ENCODE data around the gene GARNL3.

The GARNL3 gene

DNA sequence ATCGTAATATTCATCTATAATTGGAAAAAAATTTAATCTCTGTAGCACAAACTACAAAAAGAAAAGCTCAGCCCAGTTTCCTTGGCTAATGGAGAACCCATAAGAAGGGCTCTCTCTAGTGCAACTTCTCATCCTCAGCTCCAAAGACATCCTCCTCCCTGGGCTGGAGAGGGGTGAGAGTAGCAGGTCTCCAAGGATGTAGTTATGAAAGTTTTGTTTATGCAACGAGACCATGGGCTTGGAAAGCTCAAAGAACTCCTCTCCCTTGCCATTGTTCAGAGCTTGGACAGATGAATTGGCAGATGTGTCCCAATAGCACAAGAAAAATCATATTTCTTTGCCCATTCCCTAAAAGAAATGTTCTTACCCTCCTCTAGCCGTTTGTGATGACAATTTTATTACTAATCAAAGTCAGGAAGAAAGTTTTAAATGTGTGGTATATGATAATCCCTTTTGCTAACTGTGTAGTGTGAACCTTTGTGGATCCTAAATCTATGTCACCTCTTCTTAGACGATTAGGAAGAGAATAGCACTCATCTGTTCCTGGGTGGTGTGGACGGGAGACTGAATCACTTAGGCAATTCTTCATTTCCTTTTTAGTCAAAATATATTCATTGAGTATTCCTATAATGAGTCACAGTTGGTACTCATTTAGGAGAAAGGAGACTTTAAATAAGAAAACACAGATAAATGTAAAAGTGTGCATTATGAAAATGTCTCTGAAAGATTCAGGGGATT lies 52.2 kb downstream of the GARNL3 start:
- DNase-seq, result no peak

DNA sequence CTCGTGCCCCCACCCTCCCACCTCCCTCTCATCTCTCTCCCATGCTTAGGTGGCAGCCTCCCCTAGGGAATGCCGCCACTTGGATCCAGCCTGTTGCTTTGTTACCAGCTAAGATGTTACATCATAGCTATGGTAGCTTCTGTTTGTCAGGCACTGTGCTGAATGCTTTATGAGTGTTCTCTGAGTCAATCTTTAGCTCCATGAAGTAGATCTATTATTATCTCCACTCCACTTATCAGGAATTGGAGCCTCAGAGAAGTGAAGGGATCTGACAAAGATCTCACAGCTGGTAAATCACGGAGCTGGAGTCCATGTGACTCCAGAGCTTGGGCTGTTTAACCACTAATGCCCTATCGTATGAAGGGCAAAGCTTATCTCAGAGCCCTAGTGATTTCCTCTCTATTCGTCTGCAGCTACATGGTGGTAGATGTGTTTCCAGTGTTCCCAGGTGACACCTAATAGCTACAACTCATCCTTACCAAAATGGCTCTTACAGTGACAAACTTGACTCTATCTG lies 54.1 kb downstream of the GARNL3 start:
- peak; percentile 27 for DNase-seq

DNA sequence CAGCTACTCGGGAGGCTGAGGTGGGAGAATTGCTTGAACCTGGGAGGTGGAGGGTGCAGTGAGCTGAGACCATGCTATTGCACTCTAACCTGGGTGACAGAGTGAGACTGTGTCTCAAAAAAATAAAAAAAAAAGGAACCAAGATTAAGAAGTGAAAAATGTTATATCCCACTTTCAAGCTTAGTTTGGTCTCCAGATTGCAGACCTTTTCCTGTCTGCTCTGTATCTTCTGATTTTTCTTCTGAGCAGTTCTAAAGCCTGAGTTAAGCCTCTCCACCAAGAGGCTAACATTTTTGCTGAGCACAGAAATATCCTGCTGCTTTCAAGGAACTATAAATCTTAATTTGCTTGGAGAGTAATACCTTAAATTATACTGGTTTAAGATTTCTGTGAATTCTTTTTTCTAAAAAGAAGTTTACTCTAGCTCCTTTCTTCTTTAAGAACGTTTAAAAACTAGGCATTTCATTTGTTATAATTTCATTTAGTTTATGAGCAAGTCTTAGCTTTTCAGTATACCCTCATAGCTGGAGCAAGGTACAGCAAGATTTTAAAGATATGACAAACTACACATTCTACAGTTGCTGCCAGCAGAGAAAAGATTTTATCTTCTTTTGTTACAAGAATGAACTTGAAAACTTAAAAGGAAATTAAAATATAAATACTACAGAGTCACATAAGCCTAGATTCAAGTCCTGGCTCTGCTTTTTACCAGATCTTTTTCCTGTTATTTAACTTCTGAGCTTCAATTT lies 55.0 kb downstream of the GARNL3 start:
- no peak for DNase-seq

DNA sequence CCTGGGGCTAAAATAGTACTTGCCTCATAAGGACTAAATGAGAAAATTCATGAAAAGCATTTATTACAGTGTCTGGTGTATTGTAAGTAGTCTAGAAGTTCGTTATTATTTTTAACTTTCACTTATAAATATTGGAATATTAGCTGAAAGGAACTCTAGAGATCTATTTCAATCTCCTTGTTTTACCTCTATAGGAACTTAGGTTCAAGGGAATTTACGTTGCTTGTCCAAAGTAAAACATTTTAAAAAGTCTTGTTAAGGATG lies 55.5 kb downstream of the GARNL3 start:
- DNase-seq, result no peak

DNA sequence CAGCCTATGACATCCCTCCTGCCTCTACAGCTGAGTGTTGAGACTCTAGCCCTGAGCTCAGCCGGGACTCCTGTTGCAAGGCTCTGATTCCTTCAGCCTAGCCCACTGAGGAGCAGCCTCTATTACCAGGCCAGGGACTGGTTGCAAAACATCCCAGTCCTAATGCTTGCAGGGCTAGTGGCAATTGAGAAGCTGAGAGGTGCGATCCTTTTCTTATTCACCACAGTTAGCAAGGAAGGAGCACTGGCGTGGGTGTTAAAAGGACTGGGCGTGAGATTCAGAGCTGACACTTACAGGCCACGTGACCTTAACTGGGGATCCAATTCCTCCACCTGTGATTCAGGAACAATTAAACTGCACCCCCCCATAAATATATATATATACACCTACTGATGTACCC lies 58.8 kb downstream of the GARNL3 start:
- no peak for DNase-seq

DNA sequence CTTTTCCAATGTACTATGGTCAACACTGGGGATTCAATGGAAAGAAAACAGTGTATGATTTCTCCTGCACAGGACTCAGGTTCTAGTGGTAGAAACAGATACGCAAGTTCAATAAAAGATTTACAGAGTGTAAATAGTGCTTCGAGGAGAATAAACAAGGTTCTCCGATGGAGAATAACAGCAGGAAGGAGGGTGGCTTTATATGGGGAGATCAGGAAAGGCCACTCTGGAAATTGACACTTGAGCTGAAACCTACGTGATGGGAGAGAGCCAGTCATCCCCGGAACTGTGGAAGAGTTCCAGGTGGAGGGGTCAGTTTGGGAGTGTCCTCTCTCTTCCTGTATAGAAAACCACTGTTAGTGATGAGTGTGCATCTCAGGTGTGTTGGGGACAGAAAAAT lies 65.9 kb downstream of the GARNL3 start:
- no peak for DNase-seq

DNA sequence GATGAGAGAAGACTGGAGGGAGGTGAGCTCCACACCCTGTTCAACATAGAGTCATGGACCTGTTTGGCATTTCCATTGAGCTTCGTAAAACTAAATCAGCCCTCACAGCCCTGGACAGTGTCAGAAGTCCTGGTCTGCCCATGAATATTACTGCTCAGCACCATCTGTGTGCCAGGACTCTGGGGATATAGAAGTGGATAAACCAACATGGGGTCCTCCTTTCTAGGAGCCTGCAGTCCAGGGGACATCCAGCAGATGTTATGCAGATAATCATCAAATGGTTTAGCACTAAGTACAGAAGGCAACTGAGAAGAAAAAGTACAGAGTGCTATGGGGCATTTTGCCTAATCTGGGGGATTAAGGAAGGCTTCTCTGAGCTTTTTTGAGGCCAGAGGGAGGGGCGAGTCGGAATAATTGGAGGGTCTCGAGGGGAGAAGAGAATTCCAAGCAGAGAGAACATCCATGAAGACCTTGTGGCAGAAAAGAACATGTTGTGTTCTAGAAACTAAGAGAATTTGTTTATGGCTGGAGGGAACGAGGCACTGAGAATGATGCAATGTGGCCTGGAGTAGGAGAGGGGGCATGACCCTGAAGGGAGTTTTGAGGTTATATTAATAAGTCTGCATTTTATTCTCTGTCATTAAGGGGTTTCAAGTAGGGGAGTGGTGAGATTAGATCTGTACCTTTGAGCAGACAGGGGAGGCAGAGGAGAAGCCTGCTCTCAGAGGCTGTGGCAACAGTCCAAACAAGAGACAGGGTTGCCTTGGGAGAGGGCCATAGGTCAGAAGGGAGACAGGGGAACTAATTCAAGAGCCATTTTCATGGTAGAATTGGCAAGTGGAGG lies 68.9 kb downstream of the GARNL3 start:
- DNase-seq, result no peak

DNA sequence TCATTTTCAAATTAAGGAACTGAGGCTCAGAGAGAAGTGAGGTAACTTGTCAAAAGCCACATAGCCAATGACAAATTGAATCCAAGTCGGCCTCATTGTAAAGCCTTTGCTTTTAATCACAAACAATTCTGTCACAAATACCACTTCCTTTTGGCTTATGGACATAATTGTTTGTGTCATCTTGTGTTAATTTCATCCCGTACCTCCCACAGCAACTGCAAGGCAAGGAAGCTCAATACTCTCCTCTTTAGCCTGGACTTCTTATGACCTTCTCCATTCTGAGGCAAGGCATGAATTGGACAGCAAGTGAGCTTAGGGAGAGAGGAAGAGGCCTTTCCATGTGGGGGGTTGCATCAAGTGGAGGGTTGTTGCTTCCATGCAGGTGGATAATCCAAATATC lies 70.2 kb downstream of the GARNL3 start:
- no peak for DNase-seq

DNA sequence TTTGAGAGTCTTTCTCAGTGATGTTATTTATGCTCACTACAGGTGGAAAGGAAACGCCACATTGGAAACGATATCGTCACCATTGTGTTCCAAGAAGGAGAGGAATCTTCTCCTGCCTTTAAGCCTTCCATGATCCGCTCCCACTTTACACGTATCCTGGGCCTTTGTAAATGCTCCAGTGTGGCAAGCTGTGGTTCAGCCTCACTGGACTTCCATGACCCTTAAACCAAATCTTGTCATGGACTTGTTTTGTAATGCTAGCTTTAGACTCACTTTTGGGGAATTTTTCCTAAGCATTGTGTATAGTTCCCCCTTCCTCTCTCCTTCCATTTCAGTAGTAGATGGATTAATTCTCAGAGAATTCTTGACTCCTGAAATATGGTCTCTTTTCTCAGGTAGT lies 71.5 kb downstream of the GARNL3 start:
- no peak for DNase-seq

DNA sequence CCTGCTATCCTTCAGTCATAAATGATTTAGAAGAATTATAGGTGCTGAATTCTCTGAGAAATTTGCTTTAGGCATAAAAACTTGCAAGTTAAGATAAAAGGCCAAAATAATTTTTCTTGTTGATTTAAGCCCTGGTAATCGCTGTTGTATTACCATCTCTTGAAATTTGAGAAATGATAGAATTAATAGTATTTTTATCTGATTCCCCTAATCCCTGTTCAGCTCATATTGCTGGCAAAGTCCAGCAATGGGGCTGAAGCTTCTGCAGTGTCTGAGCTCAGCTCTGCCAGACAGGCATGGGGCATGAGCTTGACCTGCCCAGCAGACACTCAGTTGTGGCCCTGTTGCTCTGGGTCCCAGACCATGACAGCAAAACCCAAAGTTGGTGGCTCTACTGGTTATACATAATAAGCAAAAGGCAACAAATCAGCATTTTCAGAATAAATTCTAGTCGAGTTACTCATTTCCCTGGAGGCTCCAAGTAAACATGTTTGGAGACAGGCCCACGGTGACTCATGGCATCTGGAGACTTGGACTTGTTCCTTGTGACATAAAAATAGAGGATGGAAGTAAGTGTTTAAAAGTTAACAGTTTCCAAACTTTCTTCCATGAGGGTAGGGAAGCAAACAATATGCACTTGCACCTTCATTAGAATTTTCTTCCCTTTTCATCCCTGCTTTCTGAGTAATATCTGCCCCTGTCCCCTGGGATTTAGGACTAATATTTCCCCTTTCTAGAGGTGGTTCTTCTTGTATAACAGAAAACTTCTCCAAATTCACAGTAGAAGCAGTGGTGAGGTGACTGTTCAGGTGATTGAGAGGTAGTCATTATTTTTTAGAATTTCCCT lies 72.2 kb downstream of the GARNL3 start:
- DNase-seq, result no peak

DNA sequence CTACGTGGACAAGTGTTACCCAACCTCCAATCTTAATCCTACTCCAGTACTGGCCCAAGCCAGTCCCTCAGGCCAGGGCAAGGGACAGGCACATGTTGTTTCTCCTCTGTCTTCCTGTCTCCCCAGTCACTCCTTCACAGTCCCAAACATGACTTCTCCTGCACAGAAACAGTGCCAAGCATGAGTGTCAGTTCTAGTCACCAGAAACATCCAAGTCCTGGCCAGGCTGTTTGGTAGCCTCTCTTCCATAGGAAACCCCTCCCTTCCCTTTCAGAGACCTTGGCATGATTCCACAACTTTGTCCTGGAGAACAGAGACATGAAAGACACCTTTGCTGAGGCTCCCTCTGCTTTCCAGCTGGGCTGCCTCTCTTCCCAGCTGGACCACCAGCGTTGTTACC lies 76.1 kb downstream of the GARNL3 start:
- DNase-seq, result no peak

DNA sequence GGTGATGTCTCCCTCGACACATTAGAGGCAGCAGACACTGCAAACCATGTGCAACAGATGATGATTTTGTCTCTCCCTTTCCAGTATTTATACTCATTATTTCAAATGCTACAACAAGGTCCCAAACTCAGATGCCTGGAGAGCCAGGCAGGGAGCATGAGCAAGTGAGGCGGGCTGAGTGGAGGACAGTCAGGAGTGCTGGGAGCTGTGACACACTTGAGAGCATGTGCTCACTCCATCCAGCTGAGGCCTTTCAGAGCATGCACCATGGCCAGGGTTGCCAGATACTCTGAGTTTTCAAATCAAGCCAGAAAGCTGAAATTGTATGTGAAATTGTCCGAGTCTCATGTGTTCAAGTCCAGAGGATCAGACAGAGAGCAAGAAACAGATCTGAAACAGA lies 76.6 kb downstream of the GARNL3 start:
- DNase-seq, result no peak

DNA sequence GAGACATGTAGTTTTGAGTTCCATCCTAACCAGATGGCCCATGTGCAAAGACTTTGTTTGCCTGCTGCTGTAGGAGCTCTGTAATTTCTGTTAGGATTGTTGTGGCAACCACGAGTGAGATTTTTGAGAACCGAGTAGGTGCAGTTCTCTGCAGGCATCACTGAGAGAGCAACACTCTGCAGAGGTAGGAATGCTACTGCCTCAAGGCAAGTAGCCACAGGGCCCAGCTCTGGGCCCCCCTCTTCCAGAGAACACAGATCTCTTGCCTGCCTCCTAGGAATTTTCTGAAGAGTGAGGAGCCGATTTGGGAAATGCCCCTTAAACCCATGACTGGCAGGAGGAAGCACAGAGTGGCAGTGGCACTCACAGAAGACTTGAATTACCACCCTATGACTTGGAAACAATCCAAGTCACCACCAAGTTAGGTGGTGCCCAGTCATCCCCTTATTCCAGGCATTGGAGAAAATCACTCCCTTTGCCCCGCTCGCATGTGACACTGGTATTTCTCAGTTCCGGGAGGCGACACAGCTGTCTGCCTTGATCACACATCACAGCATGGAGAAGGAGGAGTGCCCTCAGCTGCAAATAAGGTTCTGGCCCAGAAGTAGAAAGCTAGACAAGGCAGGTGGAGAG lies 79.9 kb downstream of the GARNL3 start:
- DNase-seq, result no peak

DNA sequence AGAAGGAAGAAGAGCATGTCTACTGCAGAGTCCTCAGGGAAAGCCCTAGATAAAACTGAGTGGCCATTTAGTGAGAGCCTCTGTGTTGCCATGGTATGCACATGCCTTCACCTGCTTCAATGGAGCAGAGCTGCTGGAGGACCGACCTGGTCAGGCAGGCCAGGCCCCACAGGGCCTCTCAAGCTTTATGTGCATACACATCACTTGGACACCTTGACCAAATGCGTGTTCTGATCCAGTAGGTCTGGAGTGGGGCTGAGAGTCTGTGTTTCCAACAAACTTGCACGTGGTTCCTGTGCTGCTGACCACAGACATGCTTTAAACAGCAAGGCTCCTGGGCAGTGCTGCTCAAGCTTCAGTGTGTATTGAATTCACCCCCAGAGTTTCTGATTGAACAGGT lies 81.0 kb downstream of the GARNL3 start:
- no peak for DNase-seq

DNA sequence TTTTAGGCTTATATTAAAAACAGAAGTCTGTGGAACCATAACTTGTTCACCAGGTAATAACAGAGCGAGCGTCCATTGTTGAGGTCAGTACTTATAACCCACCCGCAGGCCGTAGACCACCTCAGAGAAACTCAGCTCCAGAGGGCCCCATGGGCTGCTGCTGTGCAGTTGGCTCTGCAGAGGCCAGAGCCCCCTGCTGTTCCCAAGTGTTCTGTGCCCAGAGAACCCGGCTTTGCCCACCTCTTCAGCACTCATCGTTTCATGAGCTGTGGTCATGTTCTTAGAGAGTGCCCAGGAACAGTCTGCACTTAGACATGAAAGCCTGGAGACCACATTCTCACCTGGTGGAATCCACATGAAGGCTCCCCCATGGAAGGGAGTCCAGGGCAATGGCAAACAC lies 82.0 kb downstream of the GARNL3 start:
- DNase-seq, result no peak

DNA sequence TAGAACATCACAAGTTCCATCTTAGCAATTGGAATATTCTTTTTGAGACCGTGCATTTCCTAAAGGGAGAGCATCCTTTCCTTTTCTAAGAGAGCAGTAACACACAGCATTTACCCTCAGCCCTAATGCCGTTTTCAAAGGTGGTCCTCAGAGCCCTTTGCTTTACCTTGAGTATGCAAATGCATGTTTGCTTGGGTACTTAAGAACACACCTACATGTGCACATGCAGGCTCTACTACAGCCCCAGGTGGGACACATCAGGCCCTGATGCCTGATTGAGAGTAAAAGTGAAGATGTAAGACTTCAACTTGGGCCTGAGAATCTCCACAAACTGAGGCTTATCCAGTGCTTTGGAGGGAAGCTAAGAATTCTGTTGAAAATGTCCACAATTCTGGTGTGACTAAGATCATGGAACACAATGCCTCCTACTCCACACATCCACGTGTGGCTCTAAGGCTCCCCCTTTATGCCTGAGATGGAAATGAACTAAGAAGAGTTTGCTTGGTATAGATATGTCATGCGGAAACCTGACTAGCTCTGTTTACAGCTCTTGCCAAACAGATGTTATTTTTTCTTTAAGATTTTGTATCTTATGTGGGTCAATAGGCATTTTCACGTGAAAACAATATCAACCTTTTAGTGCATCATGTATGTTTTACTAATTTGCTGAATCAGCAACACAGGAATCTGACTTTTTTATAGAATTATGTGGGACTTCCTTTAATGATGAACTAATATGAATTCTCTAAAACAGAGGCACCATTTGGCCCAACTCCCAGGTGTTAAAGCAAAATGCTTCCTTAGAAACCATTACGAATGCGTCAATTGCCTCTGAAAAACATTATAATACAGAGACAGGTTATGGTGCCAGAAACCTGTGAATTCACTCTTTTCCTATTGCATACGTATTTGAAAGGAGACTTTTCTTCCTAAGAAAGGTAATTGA lies 83.5 kb downstream of the GARNL3 start:
- DNase-seq, result peak; percentile 19

DNA sequence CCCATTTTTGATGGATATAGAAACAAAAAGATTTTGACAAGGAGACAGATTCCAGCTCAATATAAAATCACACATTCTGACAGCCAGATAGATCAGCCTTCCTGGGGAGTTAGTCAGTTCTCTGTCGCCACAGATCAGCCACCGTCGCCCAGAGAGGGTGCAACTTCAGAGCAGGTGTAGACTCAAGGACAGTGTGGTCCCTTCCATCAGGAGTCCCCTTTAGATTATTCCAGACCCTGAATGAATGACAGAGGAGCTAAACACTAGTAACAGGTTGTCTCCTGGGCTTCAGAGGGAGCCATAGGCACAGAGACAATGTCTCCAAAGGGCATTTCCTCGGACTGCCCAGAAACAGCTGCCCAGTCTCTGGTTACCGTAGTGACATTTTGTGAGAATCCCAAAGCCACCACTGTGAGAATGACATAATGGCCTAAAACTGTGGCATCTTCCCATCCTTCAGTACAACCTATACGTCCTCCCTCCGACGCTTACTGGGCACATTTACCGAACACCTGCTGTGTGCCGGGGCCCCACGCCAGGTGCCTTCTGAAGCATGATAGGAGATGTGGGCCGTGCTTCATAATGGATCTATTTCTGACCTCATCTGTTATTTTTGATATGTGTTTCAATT lies 85.0 kb downstream of the GARNL3 start:
- DNase-seq, result no peak

DNA sequence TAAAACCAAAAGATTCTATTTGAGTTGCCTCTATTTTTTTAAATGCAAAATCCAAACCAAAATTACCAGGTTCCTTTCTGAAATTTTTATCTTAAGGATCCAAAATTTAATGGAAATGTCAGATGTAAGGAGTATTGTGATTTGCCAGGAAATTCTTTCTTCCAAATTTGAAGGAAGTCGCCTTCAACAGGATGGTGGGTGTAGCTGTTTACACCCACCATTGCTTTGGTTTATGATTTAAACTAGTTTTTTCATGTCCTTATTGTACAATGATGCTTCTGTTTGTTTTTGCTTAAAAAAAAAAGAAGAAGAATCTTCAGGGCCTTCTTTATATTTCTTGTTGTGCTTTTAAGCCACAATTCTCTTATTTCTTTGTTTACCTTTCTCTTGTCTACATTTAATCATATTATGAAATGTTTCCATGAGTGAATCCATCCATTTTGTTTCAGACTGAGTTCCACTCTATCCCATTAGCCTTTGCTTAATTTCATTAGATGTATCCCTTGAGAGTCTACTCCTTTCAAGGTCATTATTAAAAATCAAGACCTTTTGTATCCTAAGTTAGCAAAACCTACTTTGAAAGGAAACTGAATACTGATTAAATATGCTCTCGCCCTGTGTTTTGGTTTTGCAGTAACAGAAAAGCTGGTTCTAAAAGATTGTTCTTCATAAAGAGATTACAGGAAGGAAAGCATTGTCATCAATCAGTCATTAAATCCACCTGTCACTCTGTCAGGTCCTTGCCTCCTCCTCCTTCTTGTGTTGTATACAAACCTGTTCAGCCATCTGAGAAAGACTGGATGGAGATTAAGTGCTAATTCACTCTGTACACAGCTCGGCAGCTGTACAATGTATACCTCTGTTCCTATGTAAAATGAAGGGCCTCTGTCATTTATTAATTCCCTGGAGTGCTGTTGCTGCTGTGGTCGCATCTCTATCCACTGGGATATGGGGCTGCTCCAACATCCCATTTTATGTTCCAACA lies 86.9 kb downstream of the GARNL3 start:
- no peak for DNase-seq

DNA sequence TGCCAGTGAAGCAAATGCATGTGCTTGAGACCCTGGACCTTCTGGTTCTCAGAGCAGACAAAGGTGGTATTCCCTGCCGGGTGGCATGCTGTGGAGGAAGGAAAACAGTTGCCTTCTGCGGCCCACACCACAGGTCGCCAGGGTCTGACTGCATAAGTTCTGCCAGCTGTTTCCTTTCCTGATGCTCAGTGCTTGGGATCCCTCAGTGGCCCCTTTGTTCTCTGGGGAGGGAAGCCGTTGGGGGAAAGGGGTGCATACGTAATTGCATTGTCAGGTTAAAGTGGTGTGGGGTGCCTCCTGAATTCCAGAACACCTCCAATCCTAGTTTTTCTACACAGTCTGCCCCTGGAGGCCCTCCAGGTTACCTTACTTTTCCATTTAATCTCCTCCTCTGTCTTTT lies 89.3 kb downstream of the GARNL3 start:
- DNase-seq, result no peak
